AG10803 (cell line): Measurements from ENCODE around the gene SH3PXD2A.
A peak's percentile ranks its signal among the peaks of the same experiment; 100 is the strongest.

Source experiments
- DNase-seq: peaks from one replicate; pipeline ENCODE4 v3.0.0; 2010; ENCODE audit warnings: low read depth
- H3K4me3 ChIP-seq: 2 replicates; pipeline ENCODE4 v1.5.1; 2011; ENCODE audit warnings: mild to moderate bottlenecking, low read length, control low read depth
- CTCF ChIP-seq: conservative IDR thresholded peaks from 2 replicates; pipeline ENCODE4 v1.5.1; 2011; ENCODE audit warnings: mild to moderate bottlenecking, low read length, control low read depth, inconsistent platforms

SH3PXD2A gene

GRCh38 chr10:103691723-103692435, 163.5 kb downstream of the SH3PXD2A start:
- no peak for TF ChIP-seq CTCF
- DNase-seq = no peak
- H3K4me3 ChIP-seq = no peak overlapping the region

GRCh38 chr10:103691267-103691666, 164.1 kb downstream of the SH3PXD2A start:
- H3K4me3 ChIP-seq = no peak overlapping the region
- TF ChIP-seq CTCF = no peak
- DNase-seq = no peak

GRCh38 chr10:103690281-103690680, 165.1 kb downstream of the SH3PXD2A start:
- no peak overlapping the region for H3K4me3 ChIP-seq
- DNase-seq = no peak
- TF ChIP-seq CTCF = no peak

- DNase-seq = no peak
- TF ChIP-seq CTCF = no peak
- H3K4me3 ChIP-seq = no peak overlapping the region
Measured at GRCh38 chr10:103688491-103688890, 166.9 kb downstream of the SH3PXD2A start.

- no peak for DNase-seq
- TF ChIP-seq CTCF = no peak
- no peak overlapping the region for H3K4me3 ChIP-seq
Measured at GRCh38 chr10:103687718-103688117, 167.7 kb downstream of the SH3PXD2A start.

GRCh38 chr10:103687172-103687571, 168.2 kb downstream of the SH3PXD2A start:
- H3K4me3 ChIP-seq = no peak overlapping the region
- no peak for DNase-seq
- no peak for TF ChIP-seq CTCF

- peak; percentile 97 for TF ChIP-seq CTCF
- DNase-seq = peak; percentile 92
- H3K4me3 ChIP-seq = no peak overlapping the region
Measured at GRCh38 chr10:103685880-103686669, 169.3 kb downstream of the SH3PXD2A start.
